ENCODE measurements around the gene SLC51B. TPM values are rescaled to one million over a fixed set of nuclear protein-coding genes. Genes with fewer than 3 reads are reported as not detected.
"Not testable (repeated sequence)": the region's sequence is repeated elsewhere in the genome, so short reads cannot be mapped to it uniquely, and the experiment has no call there.

Gene SLC51B
- total RNA-seq, 1 experiment from 2014 or later, result not detected

DNA sequence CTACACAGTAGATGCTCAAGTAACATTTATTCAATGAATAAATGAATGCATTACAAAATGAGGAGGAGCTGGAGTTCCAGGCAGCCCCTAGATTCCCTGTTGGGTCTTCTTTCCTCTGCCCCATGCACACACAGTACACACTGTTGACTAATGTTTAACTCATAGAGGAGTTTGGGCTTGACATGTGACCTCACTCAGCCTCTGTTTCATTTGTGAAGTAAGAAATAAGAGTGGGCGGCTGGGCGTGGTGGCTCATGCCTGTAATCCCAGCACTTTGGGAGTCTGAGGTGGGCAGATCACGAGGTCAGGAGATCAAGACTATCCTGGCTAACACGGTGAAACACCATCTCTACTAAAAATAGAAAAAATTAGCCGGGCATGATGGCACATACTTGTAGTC lies 969 bp upstream of the SLC51B start:
- not testable (repeated sequence) for H3K9me2 ChIP-seq (replicated peaks; ENCODE audit: insufficient read depth, low read length); H3K36me3 ChIP-seq (ENCODE audit: insufficient read depth, low read length); H3K27ac ChIP-seq (ENCODE audit: low read length); H2AFZ ChIP-seq (ENCODE audit: low read length); H3K4me1 ChIP-seq (ENCODE audit: low read length); H3K27me3 ChIP-seq (ENCODE audit: low read length); H3K4me3 ChIP-seq (ENCODE audit: low read length); H3K9ac ChIP-seq (ENCODE audit: low read length); DNase-seq; H4K20me1 ChIP-seq (ENCODE audit: insufficient read depth, low read depth, low read length); H3K9me3 ChIP-seq (ENCODE audit: low read length); H3K79me2 ChIP-seq (ENCODE audit: low read length); H3K4me2 ChIP-seq (ENCODE audit: low read depth, low read length, poor library complexity, severe bottlenecking)

- no peak for DNase-seq
- H3K36me3 ChIP-seq (ENCODE audit: insufficient read depth, low read length), result no peaks in the 10 kb centered on the region
These were observed 3.1 kb downstream of the SLC51B start for GRCh38 chr15:65048241-65048640.

GRCh38 chr15:65049418-65049840 lies 4.2 kb downstream of the SLC51B start:
- Histone ChIP-seq H3K79me2 (ENCODE audit: low read length) (no peaks in the 10 kb centered on the region), H3K27me3 (ENCODE audit: low read length) (no peaks in the 10 kb centered on the region), H3K27ac (ENCODE audit: low read length) (no peak overlapping the region), H3K9me3 (ENCODE audit: low read length) (no peaks in the 10 kb centered on the region), H3K36me3 (ENCODE audit: insufficient read depth, low read length) (no peaks in the 10 kb centered on the region), H3K9ac (ENCODE audit: low read length) (0 out of 2 replicates have a peak overlapping the region, but pooled peaks have one; percentile 30), H4K20me1 (ENCODE audit: insufficient read depth, low read depth, low read length) (no peaks in the 10 kb centered on the region), H3K4me2 (ENCODE audit: low read depth, low read length, poor library complexity, severe bottlenecking) (peak overlapping the region; percentile 72), H3K4me1 (ENCODE audit: low read length) (peaks cover 17% of the 10 kb centered on the region), H3K4me3 (ENCODE audit: low read length) (peak overlapping the region; percentile 53), H2AFZ (ENCODE audit: low read length) (no peak overlapping the region), H3K9me2 (replicated peaks; ENCODE audit: insufficient read depth, low read length) (no peaks in the 10 kb centered on the region)
- DNase-seq, result peak; percentile 98

More at GRCh38 chr15:65048241-65048640, 3.1 kb downstream of the SLC51B start:
- H3K9me2 ChIP-seq (replicated peaks; ENCODE audit: insufficient read depth, low read length), result no peaks in the 10 kb centered on the region
- H3K27ac ChIP-seq (ENCODE audit: low read length), result no peak overlapping the region
- no peak overlapping the region for H3K4me3 ChIP-seq (ENCODE audit: low read length)
- H3K9me3 ChIP-seq (ENCODE audit: low read length), result no peaks in the 10 kb centered on the region
- H4K20me1 ChIP-seq (ENCODE audit: insufficient read depth, low read depth, low read length), result no peaks in the 10 kb centered on the region
- H3K9ac ChIP-seq (ENCODE audit: low read length), result no peak overlapping the region
- H2AFZ ChIP-seq (ENCODE audit: low read length), result no peak overlapping the region
- H3K4me2 ChIP-seq (ENCODE audit: low read depth, low read length, poor library complexity, severe bottlenecking), result no peak overlapping the region
- no peaks in the 10 kb centered on the region for H3K27me3 ChIP-seq (ENCODE audit: low read length)
- peaks cover 17% of the 10 kb centered on the region for H3K4me1 ChIP-seq (ENCODE audit: low read length)
- no peaks in the 10 kb centered on the region for H3K79me2 ChIP-seq (ENCODE audit: low read length)

GRCh38 chr15:65050270-65050669 lies 5.1 kb downstream of the SLC51B start:
- no peaks in the 10 kb centered on the region for H3K9me2 ChIP-seq (replicated peaks; ENCODE audit: insufficient read depth, low read length)
- H3K36me3 ChIP-seq (ENCODE audit: insufficient read depth, low read length), result no peaks in the 10 kb centered on the region
- H4K20me1 ChIP-seq (ENCODE audit: insufficient read depth, low read depth, low read length), result no peaks in the 10 kb centered on the region
- H3K27me3 ChIP-seq (ENCODE audit: low read length), result no peaks in the 10 kb centered on the region
- DNase-seq, result no peak
- H3K4me3 ChIP-seq (ENCODE audit: low read length), result no peak overlapping the region
- no peak overlapping the region for H2AFZ ChIP-seq (ENCODE audit: low read length)
- H3K4me1 ChIP-seq (ENCODE audit: low read length), result peaks cover 17% of the 10 kb centered on the region
- no peaks in the 10 kb centered on the region for H3K79me2 ChIP-seq (ENCODE audit: low read length)
- H3K4me2 ChIP-seq (ENCODE audit: low read depth, low read length, poor library complexity, severe bottlenecking), result peak overlapping the region; percentile 72
- H3K9ac ChIP-seq (ENCODE audit: low read length), result no peak overlapping the region
- H3K9me3 ChIP-seq (ENCODE audit: low read length), result no peaks in the 10 kb centered on the region
- no peak overlapping the region for H3K27ac ChIP-seq (ENCODE audit: low read length)

DNA sequence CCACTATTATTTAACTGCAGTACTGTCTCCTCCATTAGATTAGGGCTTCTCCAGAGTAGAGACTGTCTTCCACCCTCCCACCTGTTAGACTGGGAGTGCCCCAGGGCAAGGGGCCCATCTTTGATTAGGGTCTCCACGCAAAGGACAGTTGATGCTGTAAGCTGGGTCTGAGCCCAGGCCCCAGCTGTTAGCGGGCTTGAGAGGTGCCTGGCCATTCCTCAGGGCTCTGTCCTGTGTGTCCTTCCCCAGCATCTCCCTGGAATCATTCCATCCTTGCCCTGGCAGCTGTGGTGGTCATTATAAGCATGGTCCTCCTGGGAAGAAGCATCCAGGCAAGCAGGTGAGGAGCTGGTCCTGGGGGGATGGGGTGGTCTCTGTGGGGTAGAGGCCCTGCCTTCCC lies 6.1 kb downstream of the SLC51B start:
- no peak overlapping the region for H3K27ac ChIP-seq (ENCODE audit: low read length)
- no peak overlapping the region for H3K4me2 ChIP-seq (ENCODE audit: low read depth, low read length, poor library complexity, severe bottlenecking)
- no peak overlapping the region for H3K9ac ChIP-seq (ENCODE audit: low read length)
- DNase-seq, result no peak
- H2AFZ ChIP-seq (ENCODE audit: low read length), result no peak overlapping the region
- no peaks in the 10 kb centered on the region for H3K79me2 ChIP-seq (ENCODE audit: low read length)
- no peaks in the 10 kb centered on the region for H3K9me3 ChIP-seq (ENCODE audit: low read length)
- H3K4me1 ChIP-seq (ENCODE audit: low read length), result peaks cover 17% of the 10 kb centered on the region
- H3K9me2 ChIP-seq (replicated peaks; ENCODE audit: insufficient read depth, low read length), result no peaks in the 10 kb centered on the region
- no peaks in the 10 kb centered on the region for H4K20me1 ChIP-seq (ENCODE audit: insufficient read depth, low read depth, low read length)
- no peaks in the 10 kb centered on the region for H3K27me3 ChIP-seq (ENCODE audit: low read length)
- H3K4me3 ChIP-seq (ENCODE audit: low read length), result no peak overlapping the region
- no peaks in the 10 kb centered on the region for H3K36me3 ChIP-seq (ENCODE audit: insufficient read depth, low read length)

DNA sequence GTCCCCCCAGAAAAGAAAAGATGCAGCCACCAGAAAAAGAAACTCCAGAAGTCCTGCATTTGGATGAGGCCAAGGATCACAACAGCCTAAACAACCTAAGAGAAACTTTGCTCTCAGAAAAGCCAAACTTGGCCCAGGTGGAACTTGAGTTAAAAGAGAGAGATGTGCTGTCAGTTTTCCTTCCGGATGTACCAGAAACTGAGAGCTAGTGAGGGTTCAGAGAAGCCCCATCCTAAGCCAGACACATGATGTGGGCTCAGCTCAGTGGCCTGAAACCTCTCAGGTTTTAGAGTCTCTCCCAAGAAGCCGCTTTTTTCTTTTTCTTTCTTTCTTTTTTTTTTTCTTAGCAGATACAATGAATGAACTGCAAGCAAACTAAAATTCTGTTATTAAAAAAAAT lies 7.8 kb downstream of the SLC51B start:
- no peak for DNase-seq
- Histone ChIP-seq H3K9me3 (ENCODE audit: low read length) (no peaks in the 10 kb centered on the region), H3K9ac (ENCODE audit: low read length) (no peak overlapping the region), H3K79me2 (ENCODE audit: low read length) (no peaks in the 10 kb centered on the region), H2AFZ (ENCODE audit: low read length) (no peak overlapping the region), H3K4me3 (ENCODE audit: low read length) (no peak overlapping the region), H3K27me3 (ENCODE audit: low read length) (no peaks in the 10 kb centered on the region), H4K20me1 (ENCODE audit: insufficient read depth, low read depth, low read length) (no peaks in the 10 kb centered on the region), H3K9me2 (replicated peaks; ENCODE audit: insufficient read depth, low read length) (no peaks in the 10 kb centered on the region), H3K36me3 (ENCODE audit: insufficient read depth, low read length) (no peaks in the 10 kb centered on the region), H3K4me1 (ENCODE audit: low read length) (peaks cover 17% of the 10 kb centered on the region), H3K4me2 (ENCODE audit: low read depth, low read length, poor library complexity, severe bottlenecking) (no peak overlapping the region), H3K27ac (ENCODE audit: low read length) (no peak overlapping the region)

DNA sequence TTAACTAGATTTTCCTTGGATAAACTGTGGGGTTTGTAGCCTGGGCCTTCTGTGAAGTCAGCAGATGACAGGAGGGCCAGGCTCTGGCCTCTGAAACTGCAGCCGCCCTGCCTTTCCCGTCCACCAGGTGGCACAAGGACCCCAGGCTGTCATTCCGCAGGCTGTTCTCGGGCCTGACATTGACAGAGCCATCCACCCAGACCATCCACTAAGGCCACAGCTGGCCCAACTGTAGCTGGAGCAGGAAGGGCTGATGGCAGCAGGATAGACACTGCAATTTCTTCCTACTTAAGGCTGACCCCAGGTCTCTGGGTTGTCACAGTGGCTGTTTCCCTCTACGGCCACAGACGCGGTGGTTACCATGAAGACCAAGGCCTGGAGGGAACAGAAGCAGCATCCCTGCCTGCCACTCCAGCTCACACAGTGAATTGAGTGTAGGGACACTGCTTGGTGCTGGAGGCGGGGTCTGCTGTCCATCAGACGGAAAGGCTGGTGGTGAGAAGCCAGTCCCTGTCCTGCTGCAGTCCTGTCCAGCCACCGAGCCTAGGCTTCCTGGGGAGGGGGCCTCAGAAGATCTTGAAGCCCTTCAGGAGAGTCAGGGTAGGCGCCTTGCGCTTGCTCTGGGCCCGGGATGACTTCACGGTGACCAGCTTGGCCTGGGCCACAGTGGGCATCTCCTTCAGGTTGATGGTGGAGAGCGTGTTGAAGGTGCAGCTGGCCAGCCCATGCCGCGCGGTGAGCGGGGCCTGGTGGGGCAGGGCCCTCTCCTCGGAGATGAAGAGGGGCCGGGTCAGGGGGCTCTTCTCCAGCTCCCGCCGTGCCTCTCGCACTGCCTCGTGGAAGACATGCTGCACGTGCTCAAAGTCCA lies 9.4 kb downstream of the SLC51B start:
- Histone ChIP-seq H3K9ac (ENCODE audit: low read length) (no peak overlapping the region), H3K4me3 (ENCODE audit: low read length) (no peak overlapping the region), H3K4me1 (ENCODE audit: low read length) (peaks cover 10% of the 10 kb centered on the region), H4K20me1 (ENCODE audit: insufficient read depth, low read depth, low read length) (no peaks in the 10 kb centered on the region), H3K27me3 (ENCODE audit: low read length) (no peaks in the 10 kb centered on the region), H3K9me2 (replicated peaks; ENCODE audit: insufficient read depth, low read length) (no peaks in the 10 kb centered on the region), H3K36me3 (ENCODE audit: insufficient read depth, low read length) (no peaks in the 10 kb centered on the region), H3K27ac (ENCODE audit: low read length) (no peak overlapping the region), H3K79me2 (ENCODE audit: low read length) (no peaks in the 10 kb centered on the region), H3K4me2 (ENCODE audit: low read depth, low read length, poor library complexity, severe bottlenecking) (no peak overlapping the region), H3K9me3 (ENCODE audit: low read length) (no peaks in the 10 kb centered on the region), H2AFZ (ENCODE audit: low read length) (no peak overlapping the region)
- DNase-seq, result peak; percentile 88

- no peaks in the 10 kb centered on the region for H4K20me1 ChIP-seq (ENCODE audit: insufficient read depth, low read depth, low read length)
- no peaks in the 10 kb centered on the region for H3K9me2 ChIP-seq (replicated peaks; ENCODE audit: insufficient read depth, low read length)
- no peak overlapping the region for H3K27ac ChIP-seq (ENCODE audit: low read length)
- no peak overlapping the region for H2AFZ ChIP-seq (ENCODE audit: low read length)
- H3K4me2 ChIP-seq (ENCODE audit: low read depth, low read length, poor library complexity, severe bottlenecking), result no peak overlapping the region
- no peaks in the 10 kb centered on the region for H3K9me3 ChIP-seq (ENCODE audit: low read length)
- H3K36me3 ChIP-seq (ENCODE audit: insufficient read depth, low read length), result no peaks in the 10 kb centered on the region
- H3K27me3 ChIP-seq (ENCODE audit: low read length), result no peaks in the 10 kb centered on the region
- no peak overlapping the region for H3K9ac ChIP-seq (ENCODE audit: low read length)
- no peak overlapping the region for H3K4me3 ChIP-seq (ENCODE audit: low read length)
- H3K4me1 ChIP-seq (ENCODE audit: low read length), result peaks cover 2% of the 10 kb centered on the region; the same call in 1 of the 2 replicates
- DNase-seq, result no peak
- no peaks in the 10 kb centered on the region for H3K79me2 ChIP-seq (ENCODE audit: low read length)
These were observed 10.1 kb downstream of the SLC51B start for GRCh38 chr15:65055201-65055870.

All from Karpas-422 (cell line).